H1 (cell line): ENCODE data around the gene DNAJB14. TPM values are rescaled to one million over a fixed set of nuclear protein-coding genes. Genes with fewer than 3 reads are reported as not detected.

Experiments
- EGR1 ChIP-seq: IDR thresholded peaks from 2 replicates; pipeline ENCODE4 v1.6.1; 2011; ENCODE audit warnings: low read depth, low read length, borderline replicate concordance
- TAF7 ChIP-seq: optimal IDR thresholded peaks from 2 replicates; pipeline ENCODE3; 2011; ENCODE audit warnings: low read depth, mild to moderate bottlenecking, inconsistent platforms, low read length, moderate library complexity, borderline replicate concordance
- polyA plus RNA-seq, 7 experiments: library from polyadenylated mRNA; depleted of rRNA in 3 of 7; stranded (reverse) in 5 of 7; unstranded in 2 of 7; fragments of >200 nt in 5 of 7; fragments of 200-250 nt in 2 of 7; gene quantifications; 1 replicate in 5 of 7; 2 replicates in 1 of 7; 4 replicates in 1 of 7; pipeline versions ENCODE4 v1.2.1 to v1.2.3, GENCODE V29; 2011 to 2013; ENCODE audit warnings: missing spikeins in 2 of 7, mixed read lengths in 2 of 7
- total RNA-seq: library from RNA; stranded (reverse); fragmentation: NEBNext Ultra II Directional; extraction: Animal tissue kit (Norgen Biotek cat#: 25700); gene quantifications from 2 replicates; pipeline ENCODE4 v1.2.1, GENCODE V29; 2021

DNAJB14 gene
- total and polyA plus RNA-seq, 2 of the 8 experiments (the other 6 are each of a cell fraction or from before 2014, with no cell fraction given) = 3.4 to 35.4 TPM

DNA sequence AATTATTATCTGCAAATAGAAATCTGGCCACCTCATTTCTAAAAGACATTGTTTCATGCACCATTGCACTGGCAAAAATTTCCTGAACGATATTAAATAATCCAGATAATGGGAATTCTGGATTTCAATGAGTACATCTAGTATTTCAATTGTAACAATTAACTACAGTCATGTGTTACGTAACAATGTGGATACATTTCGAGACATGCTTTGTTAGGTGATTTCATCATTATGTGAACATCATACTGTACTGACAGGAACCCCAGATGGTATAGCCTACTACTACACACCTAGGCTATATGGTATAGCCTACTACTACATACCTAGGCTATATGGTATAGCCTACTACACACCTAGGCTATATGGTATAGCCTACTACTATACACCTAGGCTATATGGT is 67.0 kb downstream of the DNAJB14 start (continued):
- TF ChIP-seq TAF7 = no peak
- TF ChIP-seq EGR1 = no peak
